HepG2 (cell line): ENCODE measurements around the gene PIK3CD. TPM values are rescaled to one million over a fixed set of nuclear protein-coding genes. Genes with fewer than 3 reads are reported as not detected.

Source experiments
- ATM ChIP-seq: fragments of 450-650 bp; IDR thresholded peaks from 2 replicates; pipeline ENCODE4 v1.7.1; 2017; ENCODE audit warnings: mild to moderate bottlenecking, borderline replicate concordance
- KDM5B ChIP-seq: sonication (generic); formaldehyde crosslinking; IDR thresholded peaks from 2 replicates; pipeline ENCODE4 v1.4.0; 2020; ENCODE audit warnings: missing genetic modification reagents, mild to moderate bottlenecking, borderline replicate concordance
- PCBP2 ChIP-seq: fragments of 200-400 bp; formaldehyde crosslinking; optimal IDR thresholded peaks from 2 replicates; pipeline ENCODE3; 2018; ENCODE audit warnings: low read length, low read depth; ENCODE audit not compliant: poor library complexity, severe bottlenecking
- ZNF3 ChIP-seq: IDR thresholded peaks from 2 replicates; pipeline ENCODE4 v1.7.0; 2017; ENCODE audit warnings: inconsistent platforms
- ZNF788 ChIP-seq: sonication (generic); formaldehyde crosslinking; IDR thresholded peaks from 2 replicates; pipeline ENCODE4 v1.5.0; 2020; ENCODE audit warnings: mild to moderate bottlenecking, missing genetic modification reagents, borderline replicate concordance
- ZNF816 ChIP-seq: sonication (generic); formaldehyde crosslinking; IDR thresholded peaks from 2 replicates; pipeline ENCODE4 v1.8.0; 2022; ENCODE audit warnings: missing genetic modification reagents, mild to moderate bottlenecking, borderline replicate concordance
- polyA plus RNA-seq, 8 experiments: library from polyadenylated mRNA; depleted of rRNA in 3 of 8; stranded (reverse) in 7 of 8; unstranded in 1 of 8; fragments of >200 nt; fragmentation: Illumina TruSeq in 4 of 8; extraction: Trizol in 4 of 8; gene quantifications; 2 replicates each; pipeline versions ENCODE4 v1.2.1 to v1.2.3, GENCODE V29; 2011 to 2016; ENCODE audit warnings: low read depth in 4 of 8, missing spikeins in 1 of 8, mixed read lengths in 1 of 8; ENCODE audit not compliant: insufficient read depth in 1 of 8
- total RNA-seq, 5 experiments: library from RNA; depleted of rRNA; stranded (reverse); fragments of >200 nt; fragmentation: Illumina TruSeq; extraction: Trizol; gene quantifications; 2 replicates each; pipeline ENCODE4 v1.2.3, GENCODE V29; 2016; ENCODE audit warnings: low read depth in 1 of 5
- TF ChIP-seq, protein P1 (sequence below): sonication (generic); formaldehyde crosslinking; IDR thresholded peaks from 2 replicates; pipeline ENCODE4 v1.5.1; 2020; ENCODE audit warnings: missing genetic modification reagents, mild to moderate bottlenecking, borderline replicate concordance
- TF ChIP-seq, protein P2 (sequence below), 2 experiments: sonication (generic) in 1 of 2; formaldehyde crosslinking in 1 of 2; IDR thresholded peaks; 2 replicates each; pipeline versions ENCODE4 v1.5.1 to v1.6.1; 2011 to 2020; ENCODE audit warnings: borderline replicate concordance in 1 of 2, low read depth in 1 of 2, low read length in 1 of 2, mild to moderate bottlenecking in 1 of 2, missing genetic modification reagents in 1 of 2, moderate library complexity in 1 of 2
- TF ChIP-seq, protein P3 (sequence below): fragments of 450-650 bp; IDR thresholded peaks from 2 replicates; pipeline ENCODE4 v1.6.1; 2017

PIK3CD gene
- total and polyA plus RNA-seq, 2 of the 13 experiments (the other 11 are each of a cell fraction or from before 2014, with no cell fraction given) = 7.1 to 10.0 TPM

DNA sequence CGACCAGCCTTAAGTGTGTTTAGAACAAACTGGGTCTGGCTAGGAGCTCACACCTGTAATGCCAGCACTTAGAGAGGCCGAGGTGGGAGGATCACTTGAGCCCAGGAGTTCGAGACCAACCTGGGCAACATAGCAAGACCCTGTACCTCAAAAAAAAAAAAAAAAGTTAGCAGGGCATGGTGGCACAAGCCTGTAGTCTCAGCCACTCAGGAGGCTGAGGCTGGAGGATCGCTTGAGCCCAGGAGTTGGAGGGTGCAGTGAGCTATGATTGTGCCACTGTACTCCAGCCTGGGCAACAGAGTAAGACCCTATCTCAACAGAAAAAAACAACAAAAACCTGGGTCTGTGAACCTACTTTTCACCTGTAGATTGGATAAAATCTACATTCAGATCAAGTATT is 54.6 kb downstream of the PIK3CD start (continued):
- TF ChIP-seq ZNF816 = no peak
- TF ChIP-seq KDM5B (CRISPR knock-in tag) = no peak
- TF ChIP-seq, protein P1, sequence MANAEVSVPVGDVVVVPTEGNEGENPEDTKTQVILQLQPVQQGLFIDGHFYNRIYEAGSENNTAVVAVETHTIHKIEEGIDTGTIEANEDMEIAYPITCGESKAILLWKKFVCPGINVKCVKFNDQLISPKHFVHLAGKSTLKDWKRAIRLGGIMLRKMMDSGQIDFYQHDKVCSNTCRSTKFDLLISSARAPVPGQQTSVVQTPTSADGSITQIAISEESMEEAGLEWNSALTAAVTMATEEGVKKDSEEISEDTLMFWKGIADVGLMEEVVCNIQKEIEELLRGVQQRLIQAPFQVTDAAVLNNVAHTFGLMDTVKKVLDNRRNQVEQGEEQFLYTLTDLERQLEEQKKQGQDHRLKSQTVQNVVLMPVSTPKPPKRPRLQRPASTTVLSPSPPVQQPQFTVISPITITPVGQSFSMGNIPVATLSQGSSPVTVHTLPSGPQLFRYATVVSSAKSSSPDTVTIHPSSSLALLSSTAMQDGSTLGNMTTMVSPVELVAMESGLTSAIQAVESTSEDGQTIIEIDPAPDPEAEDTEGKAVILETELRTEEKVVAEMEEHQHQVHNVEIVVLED (CRISPR knock-in tag) = no peak
- no peak for TF ChIP-seq ZNF788
- TF ChIP-seq PCBP2 = no peak
- TF ChIP-seq, protein P2, sequence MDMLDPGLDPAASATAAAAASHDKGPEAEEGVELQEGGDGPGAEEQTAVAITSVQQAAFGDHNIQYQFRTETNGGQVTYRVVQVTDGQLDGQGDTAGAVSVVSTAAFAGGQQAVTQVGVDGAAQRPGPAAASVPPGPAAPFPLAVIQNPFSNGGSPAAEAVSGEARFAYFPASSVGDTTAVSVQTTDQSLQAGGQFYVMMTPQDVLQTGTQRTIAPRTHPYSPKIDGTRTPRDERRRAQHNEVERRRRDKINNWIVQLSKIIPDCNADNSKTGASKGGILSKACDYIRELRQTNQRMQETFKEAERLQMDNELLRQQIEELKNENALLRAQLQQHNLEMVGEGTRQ (IDR thresholded peaks at IDR 0.05; ENCODE audit: low read depth, low read length) = no peak
- TF ChIP-seq, protein P2 (CRISPR knock-in tag; IDR thresholded peaks at IDR 0.05; ENCODE audit: borderline replicate concordance) = no peak
- TF ChIP-seq, protein P3, sequence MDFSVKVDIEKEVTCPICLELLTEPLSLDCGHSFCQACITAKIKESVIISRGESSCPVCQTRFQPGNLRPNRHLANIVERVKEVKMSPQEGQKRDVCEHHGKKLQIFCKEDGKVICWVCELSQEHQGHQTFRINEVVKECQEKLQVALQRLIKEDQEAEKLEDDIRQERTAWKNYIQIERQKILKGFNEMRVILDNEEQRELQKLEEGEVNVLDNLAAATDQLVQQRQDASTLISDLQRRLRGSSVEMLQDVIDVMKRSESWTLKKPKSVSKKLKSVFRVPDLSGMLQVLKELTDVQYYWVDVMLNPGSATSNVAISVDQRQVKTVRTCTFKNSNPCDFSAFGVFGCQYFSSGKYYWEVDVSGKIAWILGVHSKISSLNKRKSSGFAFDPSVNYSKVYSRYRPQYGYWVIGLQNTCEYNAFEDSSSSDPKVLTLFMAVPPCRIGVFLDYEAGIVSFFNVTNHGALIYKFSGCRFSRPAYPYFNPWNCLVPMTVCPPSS = no peak
- no peak for TF ChIP-seq ZNF3 (CRISPR knock-in tag)
- no peak for TF ChIP-seq ATM
